Activated T-helper 1 cell treated with anti-CD3 and anti-CD28 coated beads, Interleukin-12 subunit alpha, Interleukin-12 subunit beta, Interleukin-2, Interleukin-4 antibody, amounts not matched to agents 30 ng/mL and 10 ng/mL and 1 ng/mL, durations not matched to agents 14 hours and 24 hours and 36 hours (primary cell): ENCODE measurements around the gene ILK. TPM values are rescaled to one million over a fixed set of nuclear protein-coding genes. Genes with fewer than 3 reads are reported as not detected.

Experiments
- DNase-seq: peaks from one replicate; pipeline ENCODE4 v3.0.0; 2021; ENCODE audit warnings: low spot score
- H3K27ac Mint-ChIP-seq: one replicate; pipeline ENCODE4 v1.8.0; 2021; ENCODE audit warnings: mild to moderate bottlenecking, mixed read lengths
- H3K27me3 Mint-ChIP-seq: one replicate; pipeline ENCODE4 v1.8.0; 2022; ENCODE audit warnings: mild to moderate bottlenecking, moderate library complexity, mixed read lengths; ENCODE audit not compliant: insufficient read depth
- H3K36me3 Mint-ChIP-seq: one replicate; pipeline ENCODE4 v1.8.0; 2021; ENCODE audit warnings: low read depth, mixed read lengths
- H3K4me1 Mint-ChIP-seq: one replicate; pipeline ENCODE4 v1.8.0; 2021; ENCODE audit warnings: low read depth, mixed read lengths
- H3K4me3 Mint-ChIP-seq: one replicate; pipeline ENCODE4 v1.8.0; 2021; ENCODE audit warnings: mild to moderate bottlenecking, moderate library complexity, mixed read lengths
- H3K9me3 Mint-ChIP-seq: one replicate; pipeline ENCODE4 v1.8.0; 2021; ENCODE audit warnings: mixed read lengths
- intact Hi-C: fragments of 100-400 bp; cut with micrococcal nuclease; formaldehyde crosslinking; loops from one replicate; pipeline ENCODE4 v1.15.1; 2024
- total RNA-seq: library from RNA; stranded (reverse); gene quantifications from 2 replicates; pipeline ENCODE4 v1.2.3, GENCODE V29; 2022

Gene ILK
- total RNA-seq, 1 donor from 2014 or later = 97.5 TPM

DNA sequence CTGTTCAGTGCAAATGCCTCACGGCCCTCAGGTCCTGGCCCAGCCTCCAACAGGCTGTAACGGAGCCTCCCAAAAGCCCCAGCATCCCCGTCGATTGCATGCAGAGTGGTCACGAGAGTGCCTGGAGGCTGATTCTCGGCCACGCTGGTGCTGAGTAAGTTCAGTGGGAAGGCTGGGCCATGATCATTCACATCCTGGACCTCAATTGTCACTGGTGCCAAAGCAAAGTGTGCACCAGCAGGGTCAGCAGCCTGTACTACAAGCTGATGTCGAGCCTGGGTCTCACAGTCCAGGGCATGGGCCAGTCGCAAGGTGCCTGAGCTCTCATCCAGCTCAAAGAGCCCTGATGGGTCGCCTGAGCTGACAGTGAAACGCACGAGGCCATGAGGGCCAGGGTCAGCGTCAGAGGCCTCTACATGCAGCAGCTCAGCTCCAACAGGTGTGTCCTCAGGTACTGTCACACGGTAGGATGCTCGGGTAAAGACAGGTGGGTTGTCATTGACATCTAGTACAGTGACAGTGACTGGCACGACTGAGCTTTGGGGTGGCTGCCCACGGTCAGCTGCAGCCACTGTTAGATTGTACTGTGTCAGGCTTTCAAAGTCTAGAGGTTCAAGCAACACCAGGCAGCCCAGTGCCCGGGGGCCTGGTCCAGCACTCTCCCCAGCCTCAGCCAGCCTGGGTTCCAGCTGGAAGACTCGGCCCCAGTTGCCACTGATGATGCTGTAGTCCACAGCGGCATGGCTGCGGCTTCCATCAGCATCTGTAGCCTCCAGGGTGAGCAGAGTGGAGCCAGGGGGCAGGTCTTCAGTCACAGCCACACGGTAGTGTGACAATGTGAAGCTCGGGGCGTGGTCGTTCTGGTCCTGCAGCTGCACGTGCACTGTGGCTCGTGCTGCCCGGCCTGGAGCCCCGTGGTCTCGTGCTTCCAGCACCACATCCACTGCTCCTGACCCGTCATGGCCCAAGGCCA, 20.1 kb downstream of the ILK start:
- no peaks in the 10 kb centered on the region for H3K27me3 Mint-ChIP-seq
- intact Hi-C loops = no loop called here
- no peaks in the 10 kb centered on the region for H3K9me3 Mint-ChIP-seq
- no peak overlapping the region for H3K27ac Mint-ChIP-seq
- no peak overlapping the region for H3K4me3 Mint-ChIP-seq
- no peak for DNase-seq
- peaks cover 13% of the 10 kb centered on the region for H3K4me1 Mint-ChIP-seq
- H3K36me3 Mint-ChIP-seq = no peaks in the 10 kb centered on the region

DNA sequence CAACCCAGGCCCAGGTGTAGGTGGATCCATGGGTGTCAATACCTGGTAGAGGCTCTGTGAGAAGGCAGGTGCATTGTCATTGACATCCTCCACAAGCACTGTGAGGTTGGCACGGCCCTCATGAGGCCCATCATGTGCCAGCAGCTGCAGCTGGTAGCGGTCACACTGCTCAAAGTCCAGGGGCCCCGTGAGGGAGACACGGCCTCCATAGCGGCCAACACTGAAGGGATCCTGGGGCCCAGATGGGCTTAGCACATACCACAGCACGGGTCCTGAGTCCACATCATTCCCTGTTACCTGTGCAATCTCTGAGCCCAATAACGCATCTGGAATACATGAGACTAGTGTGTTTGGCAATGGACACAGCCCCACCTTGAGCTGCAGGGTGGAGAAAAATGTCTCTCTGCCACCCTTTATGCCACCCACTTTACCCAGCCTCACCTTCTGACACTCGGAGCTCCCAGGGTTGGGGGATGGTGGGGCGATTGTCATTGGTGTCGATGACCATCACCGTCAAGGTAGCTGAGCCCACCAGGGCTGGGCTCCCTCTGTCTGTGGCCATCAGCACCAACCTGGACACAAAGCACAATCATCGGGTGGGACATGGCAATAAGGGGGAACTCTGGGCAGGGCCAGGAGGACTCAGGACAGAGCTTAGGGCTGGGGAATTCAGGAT, 21.7 kb downstream of the ILK start:
- no peaks in the 10 kb centered on the region for H3K36me3 Mint-ChIP-seq
- intact Hi-C loops = no loop called here
- H3K27ac Mint-ChIP-seq = no peak overlapping the region
- H3K4me1 Mint-ChIP-seq = peaks cover 13% of the 10 kb centered on the region
- H3K27me3 Mint-ChIP-seq = no peaks in the 10 kb centered on the region
- H3K4me3 Mint-ChIP-seq = no peak overlapping the region
- H3K9me3 Mint-ChIP-seq = no peaks in the 10 kb centered on the region
- DNase-seq = no peak

DNA sequence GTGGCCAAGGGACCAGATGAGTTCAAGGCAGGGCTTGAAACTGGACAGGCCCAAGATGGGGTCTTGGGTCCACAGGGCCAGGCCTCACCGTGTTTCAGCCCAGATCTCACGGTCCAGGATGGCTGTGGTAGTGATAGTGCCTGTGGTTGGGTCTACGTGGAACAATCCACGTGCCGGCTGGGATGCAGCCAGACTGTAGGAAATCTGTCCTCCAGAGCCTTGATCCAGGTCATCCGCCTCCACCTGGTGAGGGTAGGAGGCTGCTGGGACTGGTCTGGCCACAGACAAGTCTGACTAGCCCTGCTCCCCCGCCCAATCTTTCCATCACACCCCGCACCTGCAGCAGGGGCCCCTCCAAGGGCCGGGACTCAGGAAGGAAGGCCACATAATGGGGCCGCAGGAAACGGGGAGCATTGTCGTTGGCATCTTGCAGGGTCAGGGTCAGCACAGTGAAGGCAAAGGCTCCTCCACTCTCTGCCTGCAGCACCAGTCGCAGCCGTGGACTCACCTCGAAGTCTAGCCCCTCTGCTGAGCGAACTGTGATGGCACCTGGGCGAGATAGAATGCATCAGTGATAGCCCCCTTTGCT, 22.4 kb downstream of the ILK start:
- no peak overlapping the region for H3K4me3 Mint-ChIP-seq
- H3K27me3 Mint-ChIP-seq = no peaks in the 10 kb centered on the region
- H3K36me3 Mint-ChIP-seq = no peaks in the 10 kb centered on the region
- peaks cover 13% of the 10 kb centered on the region for H3K4me1 Mint-ChIP-seq
- no peaks in the 10 kb centered on the region for H3K9me3 Mint-ChIP-seq
- intact Hi-C loops = loop anchor here (2.0 kb wide), 1 partner anchor 19 kb away; no protein-coding TSS in a partner anchor
- H3K27ac Mint-ChIP-seq = no peak overlapping the region
- DNase-seq = no peak

DNA sequence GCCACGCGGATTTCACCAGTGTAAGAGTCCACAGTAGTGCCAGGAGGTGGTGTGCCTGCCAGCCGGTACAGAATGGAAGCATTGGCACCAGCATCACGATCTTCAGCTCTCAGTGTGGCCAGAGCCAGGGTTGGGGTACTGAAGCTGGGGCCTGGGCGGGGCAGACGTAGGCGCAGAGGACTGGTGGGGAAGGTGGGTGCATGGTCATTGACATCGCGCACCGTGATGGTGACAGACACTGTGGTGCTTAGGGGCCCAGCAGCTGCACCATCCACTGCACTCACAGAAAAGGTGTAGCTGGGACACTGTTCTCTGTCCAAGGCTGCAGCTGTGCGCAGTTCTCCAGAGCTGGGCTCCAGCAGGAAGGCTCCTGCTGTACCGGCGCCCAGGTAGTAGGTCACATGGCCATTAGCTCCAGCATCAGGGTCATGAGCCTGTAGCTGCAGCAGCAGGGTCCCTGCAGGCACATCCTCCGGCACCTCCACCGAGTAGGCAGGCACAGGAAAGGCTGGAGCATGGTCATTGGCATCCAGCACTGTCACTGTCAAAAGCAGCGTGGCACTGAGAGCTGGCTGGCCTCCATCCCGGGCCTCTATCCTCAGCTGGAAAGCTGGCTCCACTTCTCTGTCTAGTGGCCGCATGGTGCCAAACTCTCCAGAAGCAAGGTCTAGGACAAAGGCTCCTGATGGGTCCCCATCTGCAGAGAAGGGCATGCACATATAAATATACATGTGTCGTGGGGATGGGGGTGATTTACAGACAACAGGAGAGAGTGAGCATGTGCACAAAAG, 23.6 kb downstream of the ILK start:
- Mint-ChIP-seq H3K4me1 (peaks cover 13% of the 10 kb centered on the region), H3K27ac (peak overlapping the region; percentile 75), H3K27me3 (no peaks in the 10 kb centered on the region), H3K9me3 (no peaks in the 10 kb centered on the region), H3K36me3 (no peaks in the 10 kb centered on the region), H3K4me3 (peak overlapping the region; percentile 53)
- DNase-seq = no peak
- intact Hi-C loops = loop anchor here (2.0 kb wide), 1 partner anchor 20 kb away; no protein-coding TSS in a partner anchor

DNA sequence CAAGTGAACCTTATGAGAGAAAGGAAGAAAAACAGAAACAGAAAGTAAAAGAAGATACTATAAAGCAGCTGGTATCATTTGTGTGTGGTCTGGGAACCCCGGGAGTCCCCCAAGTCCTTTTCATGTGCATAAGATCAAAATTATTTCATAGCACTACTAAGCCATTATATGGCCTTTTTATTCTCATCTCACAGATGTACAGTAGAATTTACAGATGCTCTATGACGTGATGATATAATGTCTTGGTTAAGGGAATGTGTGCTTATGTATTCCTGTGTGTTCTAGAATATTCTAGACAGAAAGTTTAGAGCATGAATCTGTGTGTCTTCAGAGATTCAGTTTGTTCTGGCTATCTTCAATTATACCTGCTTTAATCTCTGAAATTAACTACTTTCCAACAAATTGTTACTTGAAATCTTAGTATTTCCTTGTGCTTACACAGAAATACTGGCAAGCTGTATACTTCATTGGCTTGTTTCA, 24.2 kb downstream of the ILK start:
- Mint-ChIP-seq H3K27me3 (no peaks in the 10 kb centered on the region), H3K36me3 (no peaks in the 10 kb centered on the region), H3K4me1 (peaks cover 13% of the 10 kb centered on the region), H3K27ac (peak overlapping the region; percentile 75), H3K4me3 (peak overlapping the region; percentile 53), H3K9me3 (no peaks in the 10 kb centered on the region)
- no peak for DNase-seq
- intact Hi-C loops = loop anchor here (2.0 kb wide), 1 partner anchor 21 kb away; no protein-coding TSS in a partner anchor

- Mint-ChIP-seq H3K27ac (peak overlapping the region; percentile 6), H3K4me3 (no peak overlapping the region), H3K27me3 (no peaks in the 10 kb centered on the region), H3K36me3 (no peaks in the 10 kb centered on the region), H3K9me3 (no peaks in the 10 kb centered on the region), H3K4me1 (peaks cover 13% of the 10 kb centered on the region)
- intact Hi-C loops = no loop called here
- no peak for DNase-seq
These were observed 25.0 kb downstream of the ILK start for GRCh38 chr11:6628526-6628925.

GRCh38 chr11:6629573-6629891, 26.0 kb downstream of the ILK start:
- DNase-seq = no peak
- Mint-ChIP-seq H3K4me3 (no peak overlapping the region), H3K4me1 (peaks cover 13% of the 10 kb centered on the region), H3K27ac (no peak overlapping the region), H3K9me3 (no peaks in the 10 kb centered on the region), H3K36me3 (no peaks in the 10 kb centered on the region), H3K27me3 (no peaks in the 10 kb centered on the region)
- intact Hi-C loops = no loop called here

- intact Hi-C loops = no loop called here
- no peak overlapping the region for H3K4me3 Mint-ChIP-seq
- no peaks in the 10 kb centered on the region for H3K9me3 Mint-ChIP-seq
- no peaks in the 10 kb centered on the region for H3K27me3 Mint-ChIP-seq
- no peak for DNase-seq
- H3K4me1 Mint-ChIP-seq = peaks cover 13% of the 10 kb centered on the region
- no peaks in the 10 kb centered on the region for H3K36me3 Mint-ChIP-seq
- H3K27ac Mint-ChIP-seq = no peak overlapping the region
These were observed 26.5 kb downstream of the ILK start for GRCh38 chr11:6629892-6630631.

DNA sequence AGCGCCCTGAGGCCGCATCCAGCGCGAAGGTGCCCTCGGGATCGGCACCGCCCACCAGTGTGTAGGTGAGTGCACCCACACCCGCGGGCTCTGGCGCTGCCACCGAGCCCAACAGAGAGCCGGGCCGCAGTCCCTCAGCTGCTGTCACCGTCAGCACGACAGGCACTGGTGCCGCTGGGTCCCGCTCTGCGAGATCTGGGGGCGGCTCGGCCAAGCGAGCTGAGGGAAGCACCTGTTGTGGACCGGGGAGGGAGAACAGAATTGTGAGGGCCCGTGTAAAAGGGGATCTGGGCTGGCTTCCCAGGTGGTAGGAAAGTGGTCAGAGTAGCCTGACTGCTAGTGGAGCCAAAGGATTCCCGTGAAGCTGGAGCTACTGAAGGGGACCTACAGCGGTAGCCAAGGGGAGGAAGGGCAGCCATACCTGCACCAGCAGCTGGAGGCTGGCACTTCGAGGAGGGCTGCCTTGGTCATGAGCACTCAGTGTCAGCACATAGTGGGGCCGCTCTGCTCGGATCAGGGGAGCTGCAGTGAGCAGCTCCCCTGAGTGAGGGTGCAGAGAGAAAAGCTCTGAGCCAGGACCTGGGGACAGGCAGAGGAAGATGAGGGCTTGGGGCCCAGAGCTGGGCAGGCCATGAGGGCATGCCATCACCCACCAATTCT, 27.2 kb downstream of the ILK start:
- DNase-seq = no peak
- Mint-ChIP-seq H3K4me1 (peaks cover 13% of the 10 kb centered on the region), H3K4me3 (no peak overlapping the region), H3K27me3 (no peaks in the 10 kb centered on the region), H3K27ac (no peak overlapping the region), H3K9me3 (no peaks in the 10 kb centered on the region), H3K36me3 (no peaks in the 10 kb centered on the region)
- intact Hi-C loops = no loop called here

DNA sequence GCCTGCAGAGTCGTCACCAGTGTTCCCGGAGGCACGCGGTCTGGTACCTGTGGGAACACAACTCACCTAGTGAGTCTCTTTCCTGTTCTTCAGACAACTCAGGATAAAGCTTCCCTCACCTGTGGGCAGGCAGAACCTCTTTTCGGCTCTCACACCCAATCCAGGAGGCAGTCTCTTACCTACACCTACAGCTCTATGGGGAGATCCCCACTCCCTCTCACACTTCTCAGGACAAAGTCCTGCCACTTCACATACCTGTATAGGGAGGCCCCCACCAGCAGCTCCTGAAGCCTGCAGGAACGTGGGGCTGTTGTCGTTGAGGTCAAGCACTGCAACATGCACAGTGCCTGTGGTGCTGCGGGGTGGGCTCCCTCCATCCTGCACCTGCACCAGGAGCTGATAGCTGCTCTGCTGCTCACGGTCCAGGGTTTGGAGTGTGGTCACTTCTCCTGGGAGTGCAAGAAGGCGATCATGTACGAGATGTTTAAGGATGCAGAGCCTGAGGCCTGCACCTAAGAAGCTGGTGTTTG, 27.9 kb downstream of the ILK start:
- Mint-ChIP-seq H3K9me3 (no peaks in the 10 kb centered on the region), H3K27ac (no peak overlapping the region), H3K4me1 (peaks cover 13% of the 10 kb centered on the region), H3K27me3 (no peaks in the 10 kb centered on the region), H3K36me3 (no peaks in the 10 kb centered on the region), H3K4me3 (no peak overlapping the region)
- no peak for DNase-seq
- intact Hi-C loops = no loop called here
